HG03521 (cell line): Measurements from ENCODE around the gene SLIT1.

Source experiments
- ATAC-seq: cut with Tn5 transposase; IDR thresholded peaks from one replicate; pipeline ENCODE4 v1.9.1; 2021; ENCODE audit warnings: mild to moderate bottlenecking, moderate library complexity; ENCODE audit not compliant: unreplicated experiment

The SLIT1 gene

GRCh38 chr10:97142834-97143233, 42.9 kb downstream of the SLIT1 start:
- no peak for ATAC-seq

GRCh38 chr10:97140902-97141745, 44.6 kb downstream of the SLIT1 start:
- no peak for ATAC-seq

- ATAC-seq, result no peak
Observed at GRCh38 chr10:97140049-97140846, 45.5 kb downstream of the SLIT1 start.

GRCh38 chr10:97139651-97140048, 46.1 kb downstream of the SLIT1 start:
- ATAC-seq, result no peak

- ATAC-seq, result no peak
Observed at GRCh38 chr10:97138846-97139245, 46.9 kb downstream of the SLIT1 start.

- no peak for ATAC-seq
Observed at GRCh38 chr10:97138174-97138573, 47.6 kb downstream of the SLIT1 start.

GRCh38 chr10:97136756-97137155, 49.0 kb downstream of the SLIT1 start:
- no peak for ATAC-seq

GRCh38 chr10:97135464-97135863, 50.3 kb downstream of the SLIT1 start:
- no peak for ATAC-seq

- no peak for ATAC-seq
Observed at GRCh38 chr10:97134983-97135382, 50.8 kb downstream of the SLIT1 start.

- ATAC-seq, result no peak
Observed at GRCh38 chr10:97134110-97134509, 51.6 kb downstream of the SLIT1 start.

GRCh38 chr10:97132273-97132672, 53.5 kb downstream of the SLIT1 start:
- ATAC-seq, result no peak

- ATAC-seq, result no peak
Observed at GRCh38 chr10:97131666-97132065, 54.1 kb downstream of the SLIT1 start.

GRCh38 chr10:97131181-97131628, 54.6 kb downstream of the SLIT1 start:
- ATAC-seq, result no peak

- no peak for ATAC-seq
Observed at GRCh38 chr10:97129666-97130065, 56.1 kb downstream of the SLIT1 start.

GRCh38 chr10:97128516-97129154, 57.1 kb downstream of the SLIT1 start:
- ATAC-seq, result no peak

- ATAC-seq, result no peak
Observed at GRCh38 chr10:97128039-97128492, 57.7 kb downstream of the SLIT1 start.

GRCh38 chr10:97127509-97127908, 58.2 kb downstream of the SLIT1 start:
- no peak for ATAC-seq

- ATAC-seq, result no peak
Observed at GRCh38 chr10:97124211-97124610, 61.5 kb downstream of the SLIT1 start.

GRCh38 chr10:97123765-97124164, 62.0 kb downstream of the SLIT1 start:
- no peak for ATAC-seq

GRCh38 chr10:97121041-97121440, 64.7 kb downstream of the SLIT1 start:
- no peak for ATAC-seq

GRCh38 chr10:97120370-97120769, 65.4 kb downstream of the SLIT1 start:
- no peak for ATAC-seq
